PC-9 (cell line): ENCODE data around the gene SMG9. TPM values are rescaled to one million over a fixed set of nuclear protein-coding genes. Genes with fewer than 3 reads are reported as not detected.
A peak's percentile ranks its signal among the peaks of the same experiment; 100 is the strongest.

Source experiments
- BruUV-seq: library from RNA; stranded (reverse); fragments of 400-500 nt; replicated peaks from 2 replicates; lab custom pipeline; 2021; lab: Mats Ljungman, UMichigan
- CTCF ChIA-PET: fragments of 300-600 bp; sonication (Branson Sonifier 250); formaldehyde crosslinking; loops from one replicate; lab custom pipeline; 2022; ENCODE audit warnings: antibody characterized with exemption; lab: Charles Lee
- POLR2A ChIA-PET: fragments of 300-600 bp; sonication (Branson Sonifier 250); formaldehyde crosslinking; loops from one replicate; lab custom pipeline; 2022; ENCODE audit warnings: antibody characterized with exemption; ENCODE audit not compliant: unreplicated experiment; lab: Charles Lee
- DNase-seq, 2 experiments: peaks; one replicate each; pipeline versions ENCODE4 v3.0.0 to v3.0.0-alpha.2; 2015 to 2022; ENCODE audit warnings: mixed read lengths in 1 of 2
- H2AFZ ChIP-seq: fragments of 200-600 bp; sonication (generic); 2 replicates; pipeline ENCODE4 v1.8.1; 2017; ENCODE audit warnings: antibody characterized with exemption
- H3F3A ChIP-seq: fragments of 200-600 bp; sonication (generic); 2 replicates; pipeline ENCODE4 v1.8.1; 2017; ENCODE audit warnings: antibody characterized with exemption, mild to moderate bottlenecking, low read depth; ENCODE audit not compliant: insufficient read depth
- H3K27ac ChIP-seq: fragments of 200-600 bp; sonication (generic); 2 replicates; pipeline ENCODE4 v1.6.1; 2016; ENCODE audit warnings: mixed run types
- H3K27me3 ChIP-seq: fragments of 200-600 bp; sonication (generic); 2 replicates; pipeline ENCODE4 v1.6.1; 2016; ENCODE audit warnings: low read depth, mixed run types; ENCODE audit not compliant: insufficient read depth
- H3K36me3 ChIP-seq: fragments of 200-600 bp; sonication (generic); 2 replicates; pipeline ENCODE4 v1.6.1; 2016; ENCODE audit warnings: low read depth, mixed run types
- H3K4me1 ChIP-seq: fragments of 200-600 bp; sonication (generic); replicated peaks from 2 replicates; pipeline ENCODE4 v1.6.1; 2016; ENCODE audit warnings: mixed run types; ENCODE audit not compliant: insufficient read depth
- H3K4me2 ChIP-seq: fragments of 200-600 bp; sonication (generic); 2 replicates; pipeline ENCODE4 v1.6.1; 2017; ENCODE audit warnings: mixed run types
- H3K4me3 ChIP-seq: fragments of 200-600 bp; sonication (generic); 2 replicates; pipeline ENCODE4 v1.6.1; 2016; ENCODE audit warnings: mixed run types
- H3K79me2 ChIP-seq: fragments of 200-600 bp; sonication (generic); 2 replicates; pipeline ENCODE4 v1.6.1; 2017; ENCODE audit warnings: low read depth, mixed run types
- H3K9me2 ChIP-seq: fragments of 200-600 bp; sonication (generic); 2 replicates; pipeline ENCODE4 v1.8.1; 2017; ENCODE audit warnings: mild to moderate bottlenecking; ENCODE audit not compliant: insufficient read depth
- H3K9me3 ChIP-seq: fragments of 200-600 bp; sonication (generic); 2 replicates; pipeline ENCODE4 v1.8.1; 2016; ENCODE audit warnings: low read depth; ENCODE audit not compliant: insufficient read depth
- H4K20me1 ChIP-seq: fragments of 200-600 bp; sonication (generic); 2 replicates; pipeline ENCODE4 v1.8.1; 2017; ENCODE audit not compliant: insufficient read depth
- CTCF ChIP-seq: fragments of 200-600 bp; sonication (generic); conservative IDR thresholded peaks from 2 replicates; pipeline ENCODE4 v1.6.1; 2017; ENCODE audit warnings: mixed run types, antibody characterized with exemption, mild to moderate bottlenecking, moderate library complexity
- EZH2 ChIP-seq: fragments of 200-600 bp; sonication (generic); IDR thresholded peaks from 2 replicates; pipeline ENCODE4 v1.8.0; 2017; ENCODE audit warnings: antibody characterized with exemption, low read depth
- intact Hi-C: fragments of 100-400 bp; cut with micrococcal nuclease; formaldehyde crosslinking; loops from one replicate; pipeline ENCODE4 v1.10.0; 2022; ENCODE audit not compliant: unreplicated experiment
- total RNA-seq: library from RNA; stranded (reverse); gene quantifications from 2 replicates; pipeline ENCODE4 v1.2.3, GENCODE V29; 2021

The SMG9 gene
- total RNA-seq, 1 experiment from 2014 or later, result 76.8 TPM

- no TSS peak for BruUV-seq
Observed at GRCh38 chr19:43681821-43682220, 72.9 kb downstream of the SMG9 start.

GRCh38 chr19:43678512-43679261, 76.1 kb downstream of the SMG9 start:
- H3K27me3 ChIP-seq, result no peaks in the 10 kb centered on the region
- H4K20me1 ChIP-seq, result no peaks in the 10 kb centered on the region
- intact Hi-C loops, result no loop called here
- 0 out of 2 replicates have a peak, but pooled peaks cover 6% of the 10 kb centered on the region for H3K79me2 ChIP-seq
- H3K9me3 ChIP-seq, result no peaks in the 10 kb centered on the region
- TF ChIP-seq EZH2, result no peak
- TF ChIP-seq CTCF, result no peak
- H3K9me2 ChIP-seq, result no peaks in the 10 kb centered on the region
- no peak overlapping the region for H3K4me2 ChIP-seq
- peaks cover 24% of the 10 kb centered on the region for H3K4me1 ChIP-seq
- no peak overlapping the region for H2AFZ ChIP-seq
- POLR2A ChIA-PET, result no interaction called here
- H3F3A ChIP-seq, result peaks cover 34% of the 10 kb centered on the region
- BruUV-seq, result no TSS peak
- CTCF ChIA-PET, result interaction anchor here (0.6 kb wide), 1 partner anchor 570 kb away, joined by 3 read pairs; no protein-coding TSS in a partner anchor
- H3K4me3 ChIP-seq, result no peak overlapping the region
- peak overlapping the region; percentile 30 for H3K27ac ChIP-seq
- peak in 1 of 2 experiments; percentile 56 for DNase-seq
- no peaks in the 10 kb centered on the region for H3K36me3 ChIP-seq

More at GRCh38 chr19:43681821-43682220, 72.9 kb downstream of the SMG9 start:
- CTCF ChIA-PET, result no interaction called here
- Histone ChIP-seq H3K36me3 (no peaks in the 10 kb centered on the region), H3K79me2 (no peaks in the 10 kb centered on the region), H3F3A (peaks cover 14% of the 10 kb centered on the region), H3K27ac (no peak overlapping the region), H3K4me3 (no peak overlapping the region), H3K9me2 (no peaks in the 10 kb centered on the region), H4K20me1 (no peaks in the 10 kb centered on the region; the same call in 1 of the 2 replicates), H2AFZ (no peak overlapping the region), H3K27me3 (no peaks in the 10 kb centered on the region), H3K9me3 (no peaks in the 10 kb centered on the region), H3K4me1 (peaks cover 7% of the 10 kb centered on the region), H3K4me2 (no peak overlapping the region)
- intact Hi-C loops, result no loop called here
- POLR2A ChIA-PET, result no interaction called here
- no peak for DNase-seq
- no peak for TF ChIP-seq EZH2
- TF ChIP-seq CTCF, result no peak

Other genes with a start within 250 kb of the SMG9 start
- 83.4 and 89.3 TPM in 2 replicates for gene ETHE1, start 227.8 kb downstream of the SMG9 start, total RNA-seq
- gene ZNF575, start 221.8 kb downstream of the SMG9 start, total RNA-seq, result 5.2 and 6.5 TPM in 2 replicates
- 37.2 and 45.1 TPM in 2 replicates for gene XRCC1, start 179.4 kb downstream of the SMG9 start, total RNA-seq
- gene PINLYP, start 179.2 kb downstream of the SMG9 start, total RNA-seq, result 0.53 and 2.0 TPM in 2 replicates
- 23.3 and 31.6 TPM in 2 replicates for gene IRGQ, start 158.8 kb downstream of the SMG9 start, total RNA-seq
- 15.5 and 16.9 TPM in 2 replicates for gene ZNF576, start 158.4 kb downstream of the SMG9 start, total RNA-seq
- 0.37 and 0.60 TPM in 2 replicates for gene SRRM5, start 142.9 kb downstream of the SMG9 start, total RNA-seq
- gene ZNF428, start 135.3 kb downstream of the SMG9 start, total RNA-seq, result 46.6 and 61.1 TPM in 2 replicates
- gene CADM4, start 115.1 kb downstream of the SMG9 start, total RNA-seq, result 68.3 and 71.1 TPM in 2 replicates
- gene PLAUR, start 84.8 kb downstream of the SMG9 start, total RNA-seq, result 35.2 and 53.6 TPM in 2 replicates
- gene IRGC, start 38.9 kb downstream of the SMG9 start, total RNA-seq, result not detected in 2 replicates
- gene KCNN4, start 26.0 kb upstream of the SMG9 start, total RNA-seq, result 92.4 and 92.7 TPM in 2 replicates
- gene LYPD5, start 47.5 kb upstream of the SMG9 start, total RNA-seq, result 2.6 and 2.9 TPM in 2 replicates
- gene ZNF283, start 72.4 kb upstream of the SMG9 start, total RNA-seq, result 14.8 and 15.2 TPM in 2 replicates
- gene ZNF404, start 129.0 kb upstream of the SMG9 start, total RNA-seq, result 0.24 TPM in 1 of 2 replicates, not detected in the other
- 6.9 and 10.3 TPM in 2 replicates for gene ZNF45, start 180.3 kb upstream of the SMG9 start, total RNA-seq
- 1.7 and 1.9 TPM in 2 replicates for gene ZNF221, start 196.3 kb upstream of the SMG9 start, total RNA-seq
- gene ZNF155, start 229.2 kb upstream of the SMG9 start, total RNA-seq, result 5.0 and 6.1 TPM in 2 replicates
- 4.0 and 4.8 TPM in 2 replicates for gene ZNF230, start 248.0 kb upstream of the SMG9 start, total RNA-seq